ENCODE measurements around the gene FHL5. TPM values are rescaled to one million over a fixed set of nuclear protein-coding genes. Genes with fewer than 3 reads are reported as not detected.

FHL5 gene
- total RNA-seq, 1 experiment from 2014 or later, result not detected

DNA sequence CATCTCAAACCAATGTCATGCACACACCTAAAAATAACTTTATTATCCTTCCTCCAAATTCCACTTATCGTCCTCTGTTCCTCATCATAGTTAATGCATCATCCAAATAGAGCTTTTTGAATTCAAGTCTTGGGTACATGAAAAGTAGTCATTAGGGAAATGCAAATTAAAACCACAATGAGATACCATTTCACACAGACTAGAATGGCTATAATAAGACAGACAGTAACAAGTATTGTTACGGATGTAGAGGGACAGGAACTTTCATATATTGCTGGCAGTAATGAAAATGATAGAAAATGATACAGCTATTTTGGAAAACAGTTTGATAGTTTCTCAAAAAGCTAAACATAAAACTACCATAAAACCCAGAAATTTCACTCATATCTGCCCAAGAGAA is 59.1 kb downstream of the FHL5 start:
- Histone ChIP-seq H3K79me2 (ENCODE audit: insufficient read depth, low read length) (no peaks in the 10 kb centered on the region), H2BK20ac (ENCODE audit: low read depth, low read length, poor library complexity, severe bottlenecking) (no peak overlapping the region), H3K27me3 (ENCODE audit: insufficient read depth, low read length) (no peaks in the 10 kb centered on the region), H2AFZ (ENCODE audit: low read length) (no peak overlapping the region), H4K91ac (ENCODE audit: insufficient read length, low read depth, low read length) (no peak overlapping the region), H3K4me1 (ENCODE audit: insufficient read depth, low read length) (no peaks in the 10 kb centered on the region), H2BK5ac (ENCODE audit: insufficient read length, low read length) (no peak overlapping the region), H3K4me2 (ENCODE audit: insufficient read depth, insufficient read length, low read length) (no peak overlapping the region), H3K23ac (ENCODE audit: insufficient read length, low read depth, low read length) (no peak overlapping the region), H3K23me2 (ENCODE audit: insufficient read length, low read depth, low read length, poor library complexity, severe bottlenecking) (no peaks in the 10 kb centered on the region), H3K9ac (ENCODE audit: extremely low read depth, insufficient read length, low read length) (no peak overlapping the region), H2BK120ac (ENCODE audit: low read depth, low read length, poor library complexity, severe bottlenecking) (no peak overlapping the region), H2BK12ac (ENCODE audit: insufficient read length, low read depth, low read length) (no peak overlapping the region), H4K5ac (ENCODE audit: insufficient read length, low read depth, low read length) (no peak overlapping the region), H3K14ac (ENCODE audit: insufficient read depth, low read length) (no peak overlapping the region), H3K56ac (ENCODE audit: insufficient read length, low read depth, low read length) (no peak overlapping the region), H4K20me1 (ENCODE audit: control insufficient read depth, insufficient read depth, insufficient read length) (no peaks in the 10 kb centered on the region), H3T11ph (ENCODE audit: low read length) (no peak overlapping the region), H4K8ac (replicated peaks; ENCODE audit: insufficient read length, low read depth, low read length) (no peak overlapping the region), H2BK15ac (ENCODE audit: low read depth, low read length) (no peak overlapping the region), H3K27ac (ENCODE audit: insufficient read length, low read depth, low read length) (no peak overlapping the region), H2AK5ac (ENCODE audit: insufficient read length, low read length) (no peak overlapping the region), H3K9me3 (ENCODE audit: control insufficient read depth, low read depth, low read length) (no peaks in the 10 kb centered on the region), H3K79me1 (ENCODE audit: insufficient read depth, low read depth, low read length, poor library complexity, severe bottlenecking) (no peaks in the 10 kb centered on the region), H3K4ac (ENCODE audit: low read depth, low read length) (no peak overlapping the region), H3K18ac (ENCODE audit: insufficient read length, low read depth, low read length) (no peak overlapping the region)
- no peaks in the 10 kb centered on the region for H3K9me3 Mint-ChIP-seq
- DNase-seq, result no peak
- H3K4me3 Mint-ChIP-seq, result no peak overlapping the region
- no peaks in the 10 kb centered on the region for H3K27me3 Mint-ChIP-seq (ENCODE audit: low read depth)
- H3K4me1 Mint-ChIP-seq, result no peaks in the 10 kb centered on the region
- TF ChIP-seq, protein P1, sequence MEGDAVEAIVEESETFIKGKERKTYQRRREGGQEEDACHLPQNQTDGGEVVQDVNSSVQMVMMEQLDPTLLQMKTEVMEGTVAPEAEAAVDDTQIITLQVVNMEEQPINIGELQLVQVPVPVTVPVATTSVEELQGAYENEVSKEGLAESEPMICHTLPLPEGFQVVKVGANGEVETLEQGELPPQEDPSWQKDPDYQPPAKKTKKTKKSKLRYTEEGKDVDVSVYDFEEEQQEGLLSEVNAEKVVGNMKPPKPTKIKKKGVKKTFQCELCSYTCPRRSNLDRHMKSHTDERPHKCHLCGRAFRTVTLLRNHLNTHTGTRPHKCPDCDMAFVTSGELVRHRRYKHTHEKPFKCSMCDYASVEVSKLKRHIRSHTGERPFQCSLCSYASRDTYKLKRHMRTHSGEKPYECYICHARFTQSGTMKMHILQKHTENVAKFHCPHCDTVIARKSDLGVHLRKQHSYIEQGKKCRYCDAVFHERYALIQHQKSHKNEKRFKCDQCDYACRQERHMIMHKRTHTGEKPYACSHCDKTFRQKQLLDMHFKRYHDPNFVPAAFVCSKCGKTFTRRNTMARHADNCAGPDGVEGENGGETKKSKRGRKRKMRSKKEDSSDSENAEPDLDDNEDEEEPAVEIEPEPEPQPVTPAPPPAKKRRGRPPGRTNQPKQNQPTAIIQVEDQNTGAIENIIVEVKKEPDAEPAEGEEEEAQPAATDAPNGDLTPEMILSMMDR (conservative IDR thresholded peaks at IDR 0.05), result no peak
- H3K36me3 Mint-ChIP-seq (ENCODE audit: insufficient read depth in 1 of 3, low read depth in 3 of 3), result no peaks in the 10 kb centered on the region
- 100% methylated on average over 1 of the region's 2 CpGs for WGBS (ENCODE audit: extremely low coverage, insufficient read length, low lambda C conversion rate)
- no peak overlapping the region for H3K27ac Mint-ChIP-seq

Measured in H9 (cell line).